HG03520 (cell line): ENCODE data around the gene TRMT112.
A peak's percentile ranks its signal among the peaks of the same experiment; 100 is the strongest.

Experiments used
- ATAC-seq: cut with Tn5 transposase; IDR thresholded peaks from one replicate; pipeline ENCODE4 v1.9.1; 2021; ENCODE audit warnings: mild to moderate bottlenecking, moderate library complexity; ENCODE audit not compliant: unreplicated experiment

Gene TRMT112

DNA sequence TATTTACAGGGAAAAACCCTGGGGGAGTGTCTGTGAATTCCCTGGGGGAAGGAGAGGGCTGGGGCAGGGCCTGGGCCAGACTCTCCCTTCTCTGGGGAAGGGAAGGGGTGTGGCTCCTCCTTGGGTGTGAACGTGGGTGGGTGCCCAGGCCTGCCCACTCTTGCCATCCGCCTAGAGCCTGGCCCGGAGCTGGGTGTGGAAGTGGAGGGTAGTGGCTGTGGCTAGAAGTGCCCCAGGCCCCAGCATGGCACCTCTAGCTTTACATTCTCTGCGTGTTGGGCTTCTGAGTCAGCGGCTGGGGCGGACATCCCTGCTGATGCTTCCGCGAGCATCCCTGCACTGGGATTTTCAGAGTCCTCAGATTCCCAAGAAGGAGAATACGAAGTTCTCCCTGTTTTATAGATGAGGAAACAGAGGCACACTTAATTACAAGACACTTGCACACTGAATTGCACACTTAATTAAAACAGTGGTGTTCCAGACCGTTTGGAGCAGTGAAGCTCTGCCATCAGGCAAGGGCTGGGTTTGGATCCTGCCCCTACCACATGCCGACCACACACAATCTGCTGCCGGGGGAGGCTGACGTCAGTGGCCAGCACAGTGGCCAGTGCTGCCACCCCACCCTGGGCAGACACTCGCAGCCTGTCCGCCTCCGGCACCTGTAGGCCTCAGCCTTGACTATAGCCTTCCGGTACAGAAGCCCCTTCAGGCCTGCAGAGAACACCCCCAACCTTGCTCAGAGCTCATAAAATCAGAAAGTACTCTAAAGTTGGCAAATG is 40.5 kb downstream of the TRMT112 start:
- no peak for ATAC-seq

DNA sequence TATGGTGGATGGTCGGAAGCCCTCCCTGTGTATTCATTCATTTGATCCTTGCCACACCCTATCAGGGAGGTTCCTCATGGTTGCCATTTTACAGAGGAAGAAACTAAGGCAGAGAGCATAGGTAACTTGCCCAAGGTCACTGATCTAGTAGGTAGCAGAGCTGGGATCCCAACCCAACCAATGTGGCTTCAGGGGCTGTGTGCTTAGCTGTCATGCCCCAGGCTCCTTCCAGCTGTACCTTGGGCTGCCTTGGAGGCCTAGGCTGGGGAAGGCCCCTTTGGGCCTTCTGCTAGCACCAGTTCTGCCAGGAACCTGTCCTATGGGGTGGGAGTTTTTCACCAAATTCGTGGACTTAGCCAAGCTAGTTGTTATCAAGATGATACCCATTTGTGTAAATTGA is 41.5 kb downstream of the TRMT112 start:
- no peak for ATAC-seq

DNA sequence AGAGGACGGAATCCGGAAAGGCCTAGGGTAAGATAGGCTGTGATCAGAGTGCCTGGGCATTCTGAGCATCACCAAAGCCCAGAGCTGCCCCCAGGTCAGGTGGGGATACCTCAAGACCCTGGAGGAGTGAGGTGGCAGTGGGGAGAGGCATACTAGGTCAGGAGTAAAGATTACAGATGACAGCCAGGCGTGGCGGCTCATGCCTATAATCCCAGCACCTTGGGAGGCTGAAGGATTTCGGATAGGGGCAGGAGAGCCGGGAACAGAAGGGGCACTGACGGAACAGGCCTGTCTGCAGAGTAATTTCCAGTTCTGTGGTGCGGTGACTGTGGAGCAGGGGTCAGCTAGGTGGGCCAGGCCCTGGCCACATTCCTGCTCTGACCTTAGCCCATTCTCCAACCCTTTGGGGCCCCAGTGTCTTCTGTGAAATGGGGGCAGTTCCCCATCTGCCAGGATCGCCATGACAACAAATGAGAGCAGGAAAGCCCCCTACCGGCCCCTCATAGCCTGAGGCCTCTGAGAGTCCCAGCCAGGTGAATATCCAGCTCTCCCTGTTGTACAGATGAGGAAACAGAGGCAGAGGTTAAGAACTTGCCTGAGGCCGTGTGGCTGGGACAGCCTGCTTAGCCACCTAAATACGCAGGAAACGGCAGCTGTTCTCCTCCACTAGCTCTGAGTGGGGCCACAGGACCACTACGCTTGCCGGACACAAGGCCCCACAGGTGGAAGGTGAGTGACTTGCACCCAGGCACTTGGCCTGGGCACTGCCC is 42.1 kb downstream of the TRMT112 start:
- ATAC-seq: no peak

DNA sequence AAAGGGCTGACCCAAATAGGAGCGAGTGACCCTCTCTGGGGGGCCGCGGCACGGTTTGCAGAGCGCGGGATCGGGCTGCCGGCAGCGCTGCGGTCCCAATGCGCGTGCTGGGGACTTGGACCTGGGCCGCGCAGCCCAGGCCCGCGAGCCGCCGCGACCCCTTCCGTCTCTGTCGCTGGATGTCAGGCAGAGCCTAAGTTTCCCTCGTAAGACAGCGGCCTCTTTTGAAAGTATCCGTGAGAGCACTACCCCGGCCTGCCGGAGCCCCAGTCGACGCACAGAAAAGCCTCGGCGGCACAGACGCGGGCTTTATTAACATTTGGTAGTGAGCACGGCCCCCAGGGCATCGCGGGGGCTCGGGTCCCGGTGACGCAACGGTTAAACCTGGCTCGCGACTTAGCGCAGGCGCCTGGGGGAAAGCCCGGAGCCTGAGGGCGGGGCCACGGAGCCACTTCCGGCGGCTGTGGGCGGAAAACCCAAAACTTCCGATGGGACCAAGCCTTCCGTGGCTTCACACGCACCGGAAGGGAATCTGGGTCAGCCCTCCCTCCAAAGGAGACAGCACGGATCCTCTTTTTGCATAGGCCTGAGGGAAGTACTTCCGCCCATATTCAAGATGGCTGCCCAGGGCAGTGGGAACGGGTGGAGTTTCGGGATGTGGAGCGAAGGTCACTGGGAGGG is 47.7 kb downstream of the TRMT112 start:
- ATAC-seq: peak; percentile 47

DNA sequence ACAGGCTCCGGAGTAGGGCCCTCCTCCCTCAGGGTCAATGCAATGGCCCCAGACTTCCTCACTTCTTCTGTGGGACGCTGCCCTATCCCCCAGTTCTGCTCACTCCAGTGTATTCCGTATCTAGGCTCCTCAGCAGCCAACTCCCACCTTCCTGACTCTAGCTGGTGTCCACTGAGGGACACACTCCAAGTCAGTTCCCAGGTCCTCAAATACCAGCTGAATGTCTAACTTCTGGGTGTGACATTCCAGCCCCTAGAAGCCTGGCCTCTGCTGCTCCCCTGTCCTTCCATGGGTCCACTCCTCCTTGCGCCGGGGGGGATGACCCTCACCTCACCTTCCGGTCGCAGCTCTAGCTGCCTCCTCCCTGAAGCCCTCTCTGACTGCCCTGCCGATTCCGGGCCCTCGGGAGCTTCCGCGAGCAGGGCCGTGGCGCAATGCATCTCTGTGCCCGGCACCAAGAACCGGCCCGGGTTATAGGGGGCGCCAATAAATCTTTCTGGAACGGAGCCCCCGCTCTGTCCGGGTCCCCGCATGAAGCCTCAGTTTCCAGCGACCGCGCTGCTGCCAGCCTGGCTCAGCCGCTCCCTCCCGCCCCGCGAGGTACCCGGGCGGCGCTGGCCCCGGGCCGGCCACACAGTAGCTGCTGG is 48.3 kb downstream of the TRMT112 start:
- no peak for ATAC-seq

DNA sequence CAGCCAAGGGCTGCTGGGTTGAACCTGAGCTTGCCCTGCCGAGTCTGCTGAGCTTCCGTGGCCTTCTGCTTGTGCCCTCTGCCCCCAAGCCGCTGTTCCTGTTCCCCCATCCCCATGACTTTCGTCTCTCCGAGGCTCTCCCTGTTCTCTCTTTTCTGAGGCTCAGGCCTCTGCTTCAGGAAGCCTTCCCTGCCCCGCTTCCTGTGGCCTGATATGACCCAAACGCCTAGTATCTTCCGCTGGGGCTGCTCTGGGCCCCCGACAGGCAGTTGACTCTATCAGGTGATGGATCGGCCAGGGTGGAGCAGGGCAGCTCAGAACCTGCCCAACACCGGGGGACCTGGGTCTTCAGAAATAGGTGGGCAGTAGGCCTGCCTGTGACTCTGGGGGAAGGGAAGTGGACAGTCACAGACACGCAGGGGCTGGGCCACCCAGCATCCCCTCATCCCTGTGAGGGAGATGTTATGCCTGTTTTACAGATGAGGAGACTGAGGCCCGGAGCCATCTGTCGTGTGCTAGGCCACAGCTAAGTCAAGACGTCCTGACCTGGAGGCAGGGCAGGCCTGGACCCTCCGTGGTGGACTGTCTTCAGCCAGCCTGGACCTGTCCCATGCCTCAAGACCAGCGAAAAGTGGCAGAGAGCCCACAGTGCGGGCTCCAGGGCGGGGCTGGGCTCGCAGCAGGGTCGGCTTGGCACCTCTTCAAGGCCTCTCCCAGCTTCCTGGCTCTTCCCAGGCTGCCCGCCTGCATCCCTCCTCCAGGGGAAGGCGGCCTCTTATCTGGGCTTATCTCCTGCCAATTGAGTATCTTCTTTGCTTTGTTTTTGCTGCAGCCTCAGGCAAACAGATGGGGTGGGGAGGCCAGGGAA is 49.1 kb downstream of the TRMT112 start:
- no peak for ATAC-seq

DNA sequence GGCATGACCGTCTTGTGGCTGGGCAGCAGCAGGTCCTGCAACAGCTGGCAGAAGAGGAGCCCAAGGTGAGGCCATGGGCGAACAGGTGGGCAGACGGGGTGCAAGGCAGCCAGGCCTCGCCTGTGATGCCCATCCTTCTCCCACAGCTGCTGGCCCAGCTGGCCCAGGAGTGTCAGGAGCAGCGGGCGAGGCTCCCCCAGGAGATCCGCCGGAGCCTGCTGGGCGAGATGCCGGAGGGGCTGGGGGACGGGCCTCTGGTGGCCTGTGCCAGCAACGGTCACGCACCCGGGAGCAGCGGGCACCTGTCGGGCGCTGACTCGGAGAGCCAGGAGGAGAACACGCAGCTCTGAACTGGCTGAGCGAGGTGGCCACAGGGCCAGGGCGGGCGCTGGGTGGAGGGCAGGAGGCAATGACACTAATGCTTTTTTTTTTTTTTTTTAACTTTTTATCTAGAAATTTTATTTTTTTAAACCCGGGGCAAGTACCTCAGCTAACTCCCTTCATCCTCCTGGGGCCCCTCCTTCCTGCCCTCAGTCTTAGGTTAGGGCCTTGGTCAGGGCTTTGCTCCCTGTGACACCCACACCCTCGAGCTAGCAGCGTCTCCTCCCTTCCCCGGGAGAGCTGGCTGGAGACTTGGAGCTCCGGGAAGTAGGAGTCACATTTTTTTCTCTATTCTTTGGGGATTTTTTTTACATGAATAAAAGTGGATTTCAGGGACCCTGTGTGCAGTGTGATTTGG is 50.0 kb downstream of the TRMT112 start:
- ATAC-seq: no peak
